HCT116 (cell line): ENCODE results near the gene RAB5A.
A peak's percentile ranks its signal among the peaks of the same experiment; 100 is the strongest.

Experiments
- CTCF ChIP-seq, 3 experiments: fragments of 200-600 bp in 1 of 3; sonication (generic) in 1 of 3; IDR thresholded peaks in 2 of 3; conservative IDR thresholded peaks in 1 of 3; 2 replicates each; pipeline ENCODE4 v1.5.1; 2012 to 2017; ENCODE audit warnings: low read depth in 2 of 3, low read length in 2 of 3, antibody characterized with exemption in 1 of 3, borderline replicate concordance in 1 of 3, control low read depth in 1 of 3, mild to moderate bottlenecking in 1 of 3, mixed read lengths in 1 of 3, mixed run types in 1 of 3, moderate library complexity in 1 of 3; ENCODE audit not compliant: insufficient read depth in 1 of 3
- EZH2 ChIP-seq: fragments of 200-600 bp; sonication (generic); IDR thresholded peaks from 2 replicates; pipeline ENCODE4 v1.6.1; 2017; ENCODE audit warnings: antibody characterized with exemption, mixed run types
- EZH2phosphoT487 ChIP-seq: fragments of 200-600 bp; IDR thresholded peaks from 2 replicates; pipeline ENCODE4 v1.6.1; 2018; ENCODE audit warnings: antibody characterized with exemption, borderline replicate concordance
- MAX ChIP-seq: IDR thresholded peaks from 2 replicates; pipeline ENCODE4 v1.6.1; 2012
- POLR2A ChIP-seq: IDR thresholded peaks from 2 replicates; pipeline ENCODE4 v1.7.0; 2011; ENCODE audit warnings: borderline replicate concordance; ENCODE audit not compliant: insufficient read depth, insufficient read length; ENCODE audit errors: extremely low read depth
- POLR2AphosphoS5 ChIP-seq: IDR thresholded peaks from 2 replicates; pipeline ENCODE4 v1.6.1; 2011; ENCODE audit warnings: mild to moderate bottlenecking, low read depth, low read length, moderate library complexity
- SRF ChIP-seq: IDR thresholded peaks from 2 replicates; pipeline ENCODE4 v1.6.1; 2012; ENCODE audit warnings: low read depth
- TF ChIP-seq, protein P1 (sequence below): IDR thresholded peaks from 2 replicates; pipeline ENCODE4 v1.6.1; 2012; ENCODE audit warnings: low read depth

DNA sequence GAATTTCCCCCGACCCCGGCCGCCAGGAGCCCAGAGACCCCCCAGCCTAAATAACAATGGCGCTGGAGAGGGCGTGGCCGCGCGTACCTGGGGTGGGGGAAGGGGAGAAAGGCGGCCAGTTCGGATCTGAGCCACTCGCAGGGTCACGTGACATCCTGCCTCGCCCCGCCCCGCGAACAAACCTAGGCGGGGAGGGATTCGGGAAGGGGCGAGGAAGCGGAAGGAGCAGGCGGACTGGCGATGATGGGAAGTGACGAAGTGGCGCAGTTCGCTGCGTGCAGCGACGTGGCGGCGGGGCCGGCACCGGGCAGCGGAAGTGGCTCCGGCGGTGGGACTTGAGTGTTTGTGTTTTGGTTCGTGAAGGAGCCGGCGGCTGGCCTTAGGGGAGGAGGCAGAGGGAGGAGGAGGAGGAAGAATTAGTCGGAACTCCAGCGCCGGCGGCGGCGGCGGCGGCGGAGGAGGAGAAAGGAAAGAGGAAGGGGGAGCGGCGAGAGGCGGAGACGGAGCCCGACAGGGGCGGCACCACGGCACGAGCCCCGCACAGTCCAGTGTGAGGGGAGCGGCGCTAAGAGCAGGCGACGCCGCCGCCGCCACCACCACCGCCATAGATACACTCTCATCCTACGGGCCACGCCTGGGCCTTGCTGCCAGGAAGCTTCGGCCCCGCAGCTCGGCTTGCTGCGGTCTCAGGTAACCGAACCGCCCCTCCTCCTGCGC lies at the start of gene RAB5A:
- no peak for TF ChIP-seq SRF
- no peak for TF ChIP-seq CTCF (IDR thresholded peaks at IDR 0.05 in 2 of 3, conservative IDR thresholded peaks at IDR 0.05 in 1 of 3; ENCODE audit: borderline replicate concordance in 1 of 3, insufficient read depth in 1 of 3, low read depth in 2 of 3, low read length in 2 of 3)
- TF ChIP-seq MAX = peak; percentile 85
- TF ChIP-seq, protein P1, sequence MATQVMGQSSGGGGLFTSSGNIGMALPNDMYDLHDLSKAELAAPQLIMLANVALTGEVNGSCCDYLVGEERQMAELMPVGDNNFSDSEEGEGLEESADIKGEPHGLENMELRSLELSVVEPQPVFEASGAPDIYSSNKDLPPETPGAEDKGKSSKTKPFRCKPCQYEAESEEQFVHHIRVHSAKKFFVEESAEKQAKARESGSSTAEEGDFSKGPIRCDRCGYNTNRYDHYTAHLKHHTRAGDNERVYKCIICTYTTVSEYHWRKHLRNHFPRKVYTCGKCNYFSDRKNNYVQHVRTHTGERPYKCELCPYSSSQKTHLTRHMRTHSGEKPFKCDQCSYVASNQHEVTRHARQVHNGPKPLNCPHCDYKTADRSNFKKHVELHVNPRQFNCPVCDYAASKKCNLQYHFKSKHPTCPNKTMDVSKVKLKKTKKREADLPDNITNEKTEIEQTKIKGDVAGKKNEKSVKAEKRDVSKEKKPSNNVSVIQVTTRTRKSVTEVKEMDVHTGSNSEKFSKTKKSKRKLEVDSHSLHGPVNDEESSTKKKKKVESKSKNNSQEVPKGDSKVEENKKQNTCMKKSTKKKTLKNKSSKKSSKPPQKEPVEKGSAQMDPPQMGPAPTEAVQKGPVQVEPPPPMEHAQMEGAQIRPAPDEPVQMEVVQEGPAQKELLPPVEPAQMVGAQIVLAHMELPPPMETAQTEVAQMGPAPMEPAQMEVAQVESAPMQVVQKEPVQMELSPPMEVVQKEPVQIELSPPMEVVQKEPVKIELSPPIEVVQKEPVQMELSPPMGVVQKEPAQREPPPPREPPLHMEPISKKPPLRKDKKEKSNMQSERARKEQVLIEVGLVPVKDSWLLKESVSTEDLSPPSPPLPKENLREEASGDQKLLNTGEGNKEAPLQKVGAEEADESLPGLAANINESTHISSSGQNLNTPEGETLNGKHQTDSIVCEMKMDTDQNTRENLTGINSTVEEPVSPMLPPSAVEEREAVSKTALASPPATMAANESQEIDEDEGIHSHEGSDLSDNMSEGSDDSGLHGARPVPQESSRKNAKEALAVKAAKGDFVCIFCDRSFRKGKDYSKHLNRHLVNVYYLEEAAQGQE = no peak
- no peak for TF ChIP-seq EZH2
- TF ChIP-seq POLR2A = no peak
- no peak for TF ChIP-seq EZH2phosphoT487
- peak; percentile 64 for TF ChIP-seq POLR2AphosphoS5
